ENCODE measurements around the gene GFPT1. TPM values are rescaled to one million over a fixed set of nuclear protein-coding genes. Genes with fewer than 3 reads are reported as not detected.

GFPT1 gene
- total and polyA plus RNA-seq, 2 donors from 2014 or later = 9.5 to 43.1 TPM

- intact Hi-C loops (cut with DNase I) = no loop called here
- no peak overlapping the region for H3K27ac ChIP-seq (ENCODE audit: low read depth in 2 of 2, low read length in 2 of 2)
- DNase-seq = no peak
- no peaks in the 10 kb centered on the region for H3K9me3 ChIP-seq (ENCODE audit: control insufficient read depth in 2 of 3, insufficient read depth in 1 of 3, low read length in 3 of 3)
- H3K36me3 ChIP-seq (ENCODE audit: control insufficient read depth in 2 of 3, insufficient read depth in 3 of 3, low read length in 3 of 3) = peaks cover 3% of the 10 kb centered on the region in 3 donors
- FAIRE-seq = no peak
- H3K4me3 ChIP-seq (ENCODE audit: low read length in 3 of 3) = no peak overlapping the region
- no peak overlapping the region for H3K9ac ChIP-seq (ENCODE audit: low read length in 3 of 3)
- no peaks in the 10 kb centered on the region for H3K27me3 ChIP-seq (ENCODE audit: control insufficient read depth, insufficient read depth, low read length)
- no peaks in the 10 kb centered on the region for H3K4me1 ChIP-seq (ENCODE audit: control insufficient read depth in 2 of 3, insufficient read depth in 2 of 3, low read depth in 1 of 3, low read length in 3 of 3)
- TF ChIP-seq CTCF (IDR thresholded peaks at IDR 0.05; ENCODE audit: borderline replicate concordance, extremely low read depth, insufficient read depth) = no peak
Observed at GRCh38 chr2:69376403-69376802, 10.6 kb downstream of the GFPT1 start.

GRCh38 chr2:69375494-69376353 lies 11.3 kb downstream of the GFPT1 start:
- intact Hi-C loops (cut with DNase I) = no loop called here
- no peaks in the 10 kb centered on the region for H3K4me1 ChIP-seq (ENCODE audit: control insufficient read depth in 2 of 3, insufficient read depth in 2 of 3, low read depth in 1 of 3, low read length in 3 of 3)
- no peaks in the 10 kb centered on the region for H3K9me3 ChIP-seq (ENCODE audit: control insufficient read depth in 2 of 3, insufficient read depth in 1 of 3, low read length in 3 of 3)
- H3K36me3 ChIP-seq (ENCODE audit: control insufficient read depth in 2 of 3, insufficient read depth in 3 of 3, low read length in 3 of 3) = peaks cover 3 to 5% (median 4%) of the 10 kb centered on the region in 3 donors
- no peaks in the 10 kb centered on the region for H3K27me3 ChIP-seq (ENCODE audit: control insufficient read depth, insufficient read depth, low read length)
- H3K4me3 ChIP-seq (ENCODE audit: low read length in 3 of 3) = no peak overlapping the region
- no peak overlapping the region for H3K9ac ChIP-seq (ENCODE audit: low read length in 3 of 3)
- peak; percentile 26 for TF ChIP-seq CTCF (IDR thresholded peaks at IDR 0.05; ENCODE audit: borderline replicate concordance, extremely low read depth, insufficient read depth)
- H3K27ac ChIP-seq (ENCODE audit: low read depth in 2 of 2, low read length in 2 of 2) = no peak overlapping the region
- DNase-seq (peak in 2 of 5 donors; percentile 27 to 28), FAIRE-seq (no peak)

GRCh38 chr2:69372767-69373166 lies 14.3 kb downstream of the GFPT1 start:
- Histone ChIP-seq H3K9ac (ENCODE audit: low read length in 3 of 3) (no peak overlapping the region), H3K36me3 (ENCODE audit: control insufficient read depth in 2 of 3, insufficient read depth in 3 of 3, low read length in 3 of 3) (peaks cover 5 to 23% (median 20%) of the 10 kb centered on the region in 3 donors), H3K4me1 (ENCODE audit: control insufficient read depth in 2 of 3, insufficient read depth in 2 of 3, low read depth in 1 of 3, low read length in 3 of 3) (no peaks in the 10 kb centered on the region), H3K27ac (ENCODE audit: low read depth in 2 of 2, low read length in 2 of 2) (no peak overlapping the region), H3K27me3 (ENCODE audit: control insufficient read depth, insufficient read depth, low read length) (no peaks in the 10 kb centered on the region), H3K4me3 (ENCODE audit: low read length in 3 of 3) (no peak overlapping the region), H3K9me3 (ENCODE audit: control insufficient read depth in 2 of 3, insufficient read depth in 1 of 3, low read length in 3 of 3) (no peaks in the 10 kb centered on the region)
- no peak for TF ChIP-seq CTCF (IDR thresholded peaks at IDR 0.05; ENCODE audit: borderline replicate concordance, extremely low read depth, insufficient read depth)
- DNase-seq (no peak), FAIRE-seq (no peak)
- intact Hi-C loops (cut with DNase I) = no loop called here
